H4 (cell line): ENCODE results near the gene BARX1. TPM values are rescaled to one million over a fixed set of nuclear protein-coding genes. Genes with fewer than 3 reads are reported as not detected.

Experiments
- total RNA-seq: library from RNA; depleted of rRNA; stranded (reverse); fragments of >200 nt; shearing (Covaris generic); gene quantifications from 2 replicates; pipeline ENCODE4 v1.2.3, GENCODE V29; 2014; rRNA removed

Gene BARX1
- total RNA-seq, 1 experiment from 2014 or later, result not detected

Other genes with a start within 250 kb of the BARX1 start
- 2.8 and 3.3 TPM in 2 replicates for gene PTPDC1, start 129.1 kb upstream of the BARX1 start, total RNA-seq